GM19452 (cell line): Measurements from ENCODE around the gene CLEC1A.
"Not testable (repeated sequence)": the region's sequence is repeated elsewhere in the genome, so short reads cannot be mapped to it uniquely, and the experiment has no call there.

Source experiments
- ATAC-seq: cut with Tn5 transposase; IDR thresholded peaks from one replicate; pipeline ENCODE4 v1.9.1; 2021; ENCODE audit not compliant: unreplicated experiment

The CLEC1A gene

GRCh38 chr12:10052193-10052913 lies 46.4 kb downstream of the CLEC1A start:
- ATAC-seq: no peak

GRCh38 chr12:10048526-10048925 lies 50.3 kb downstream of the CLEC1A start:
- no peak for ATAC-seq

GRCh38 chr12:10042167-10042566 lies 56.6 kb downstream of the CLEC1A start:
- ATAC-seq: no peak

- no peak for ATAC-seq
Observed at GRCh38 chr12:10033783-10034545, 64.8 kb downstream of the CLEC1A start.

- ATAC-seq: no peak
Observed at GRCh38 chr12:10031771-10032175, 67.0 kb downstream of the CLEC1A start.

- no peak for ATAC-seq
Observed at GRCh38 chr12:10031321-10031720, 67.5 kb downstream of the CLEC1A start.

GRCh38 chr12:10030446-10030845 lies 68.3 kb downstream of the CLEC1A start, which contains the start of gene CLEC9A:
TSS of gene CLEC9A (plus strand) at chr12:10030682. CDS start at chr12:10052688, 22,006 bp downstream.
- no peak for ATAC-seq

GRCh38 chr12:10027721-10028120 lies 71.1 kb downstream of the CLEC1A start:
- ATAC-seq: no peak

- no peak for ATAC-seq
Observed at GRCh38 chr12:10027311-10027710, 71.5 kb downstream of the CLEC1A start.

- not testable (repeated sequence) for ATAC-seq
Observed at GRCh38 chr12:10026666-10027065, 72.1 kb downstream of the CLEC1A start.

GRCh38 chr12:10025236-10025635 lies 73.5 kb downstream of the CLEC1A start:
- ATAC-seq: no peak

GRCh38 chr12:10021342-10021741 lies 77.4 kb downstream of the CLEC1A start:
- no peak for ATAC-seq
